IMR-90 (cell line): ENCODE measurements around the gene MDM4. TPM values are rescaled to one million over a fixed set of nuclear protein-coding genes. Genes with fewer than 3 reads are reported as not detected.

Source experiments
- ATAC-seq: fragments of 200-7000 bp; cut with Tn5 transposase; 2 replicates; pipeline ENCODE4 v1.9.1; 2020; ENCODE audit warnings: low read depth, mild to moderate bottlenecking, moderate library complexity
- BruUV-seq: library from RNA; stranded (reverse); fragments of 400-500 nt; replicated peaks from 2 replicates; lab custom pipeline; 2021; lab: Mats Ljungman, UMichigan
- CTCF ChIA-PET: fragments of 300-600 bp; formaldehyde crosslinking; extraction: SDS; loops from one replicate; lab custom pipeline; 2021; ENCODE audit warnings: antibody characterized with exemption; lab: Yijun Ruan, JAX
- POLR2A ChIA-PET: fragments of 300-600 bp; sonication (Branson Sonifier 250); formaldehyde crosslinking; loops from one replicate; lab custom pipeline; 2022; ENCODE audit warnings: antibody characterized with exemption; ENCODE audit not compliant: unreplicated experiment; lab: Charles Lee
- DNase-seq: peaks from one replicate; pipeline ENCODE4 v3.0.0; 2013
- H2AFZ ChIP-seq: replicated peaks from 2 replicates; pipeline ENCODE3; 2013; ENCODE audit warnings: low read length, mild to moderate bottlenecking; ENCODE audit not compliant: poor library complexity
- H2AK5ac ChIP-seq: 2 replicates; pipeline ENCODE4 v1.6.1; 2013; ENCODE audit warnings: low read depth, low read length, inconsistent platforms
- H2AK9ac ChIP-seq: replicated peaks from 2 replicates; pipeline ENCODE3; 2013; ENCODE audit warnings: mild to moderate bottlenecking, low read depth, low read length, moderate library complexity; ENCODE audit not compliant: poor library complexity
- H2BK120ac ChIP-seq: 2 replicates; pipeline ENCODE4 v1.6.1; 2013; ENCODE audit warnings: low read depth, low read length, inconsistent platforms
- H2BK15ac ChIP-seq: 3 replicates; pipeline ENCODE4 v1.6.1; 2013; ENCODE audit warnings: low read depth, low read length, inconsistent platforms
- H2BK20ac ChIP-seq: 2 replicates; pipeline ENCODE4 v1.6.1; 2013; ENCODE audit warnings: low read depth, mild to moderate bottlenecking, inconsistent platforms, low read length, moderate library complexity
- H2BK5ac ChIP-seq: 2 replicates; pipeline ENCODE4 v1.6.1; 2013; ENCODE audit warnings: mild to moderate bottlenecking, low read depth, low read length, inconsistent platforms; ENCODE audit not compliant: poor library complexity, severe bottlenecking
- H3K14ac ChIP-seq: replicated peaks from 2 replicates; pipeline ENCODE4 v1.6.1; 2013; ENCODE audit warnings: low read depth, low read length, inconsistent platforms
- H3K18ac ChIP-seq: 2 replicates; pipeline ENCODE4 v1.6.1; 2013; ENCODE audit warnings: low read depth, low read length, control low read depth
- H3K23ac ChIP-seq: 2 replicates; pipeline ENCODE4 v1.6.1; 2013; ENCODE audit warnings: low read depth, low read length, inconsistent platforms
- H3K27ac ChIP-seq: 2 replicates; pipeline ENCODE4 v1.5.1; 2013; ENCODE audit warnings: mild to moderate bottlenecking, control low read depth, low read length; ENCODE audit not compliant: insufficient read depth
- H3K27me3 ChIP-seq: 2 replicates; pipeline ENCODE4 v1.6.1; 2013; ENCODE audit warnings: low read length; ENCODE audit not compliant: control insufficient read depth, insufficient read depth
- H3K36me3 ChIP-seq: 2 replicates; pipeline ENCODE4 v1.6.1; 2013; ENCODE audit warnings: low read length, mixed read lengths; ENCODE audit not compliant: control insufficient read depth, insufficient read depth
- H3K4ac ChIP-seq: 2 replicates; pipeline ENCODE4 v1.6.1; 2013; ENCODE audit warnings: low read depth, low read length, inconsistent platforms
- H3K4me1 ChIP-seq: 2 replicates; pipeline ENCODE4 v1.6.1; 2013; ENCODE audit warnings: low read length, mixed read lengths; ENCODE audit not compliant: control insufficient read depth, insufficient read depth
- H3K4me2 ChIP-seq: 2 replicates; pipeline ENCODE4 v1.6.1; 2013; ENCODE audit warnings: low read depth, mild to moderate bottlenecking, control low read depth, low read length, moderate library complexity
- H3K4me3 ChIP-seq: 2 replicates; pipeline ENCODE4 v1.5.1; 2013; ENCODE audit warnings: low read depth, mild to moderate bottlenecking, control low read depth, low read length, moderate library complexity; ENCODE audit not compliant: insufficient read depth
- H3K56ac ChIP-seq: 2 replicates; pipeline ENCODE4 v1.6.1; 2013; ENCODE audit warnings: low read length, inconsistent platforms; ENCODE audit not compliant: insufficient read depth; ENCODE audit errors: extremely low read depth
- H3K79me1 ChIP-seq, 2 experiments: 2 replicates each; pipeline ENCODE4 v1.6.1; 2013; ENCODE audit warnings: low read length in 2 of 2, inconsistent platforms in 1 of 2, low read depth in 1 of 2
- H3K9ac ChIP-seq: 2 replicates; pipeline ENCODE4 v1.6.1; 2013; ENCODE audit warnings: low read depth, low read length, control low read depth
- H3K9me1 ChIP-seq: 2 replicates; pipeline ENCODE4 v1.6.1; 2013; ENCODE audit warnings: low read length, inconsistent platforms; ENCODE audit not compliant: insufficient read depth
- H3K9me3 ChIP-seq: 2 replicates; pipeline ENCODE4 v1.6.1; 2013; ENCODE audit warnings: low read length; ENCODE audit not compliant: control insufficient read depth, insufficient read depth
- H4K20me1 ChIP-seq: 2 replicates; pipeline ENCODE4 v1.6.1; 2013; ENCODE audit warnings: low read length, inconsistent platforms; ENCODE audit not compliant: insufficient read depth
- H4K5ac ChIP-seq: 2 replicates; pipeline ENCODE4 v1.6.1; 2013; ENCODE audit warnings: mild to moderate bottlenecking, low read depth, low read length, control low read depth
- H4K8ac ChIP-seq, 2 experiments: 2 replicates each; pipeline ENCODE4 v1.6.1; 2013; ENCODE audit warnings: low read depth in 2 of 2, low read length in 2 of 2, control low read depth in 1 of 2, inconsistent platforms in 1 of 2
- H4K91ac ChIP-seq: 2 replicates; pipeline ENCODE4 v1.6.1; 2013; ENCODE audit warnings: low read depth, low read length, inconsistent platforms; ENCODE audit not compliant: insufficient read depth
- BHLHE40 ChIP-seq: fragments of 150-350 bp; IDR thresholded peaks from 2 replicates; pipeline ENCODE4 v1.6.1; 2016; ENCODE audit warnings: mild to moderate bottlenecking, low read depth, low read length
- CEBPB ChIP-seq: IDR thresholded peaks from 2 replicates; pipeline ENCODE4 v1.6.1; 2012; ENCODE audit warnings: low read depth, low read length, improper control_type of control experiment
- CHD1 ChIP-seq: IDR thresholded peaks from 2 replicates; pipeline ENCODE4 v1.6.1; 2012; ENCODE audit warnings: low read depth, low read length, improper control_type of control experiment
- ELK1 ChIP-seq: fragments of 150-350 bp; IDR thresholded peaks from 2 replicates; pipeline ENCODE4 v1.6.1; 2016; ENCODE audit warnings: low read depth, mild to moderate bottlenecking, low read length, moderate library complexity, borderline replicate concordance
- FOS ChIP-seq: fragments of 150-350 bp; IDR thresholded peaks from 2 replicates; pipeline ENCODE4 v1.6.1; 2016; ENCODE audit warnings: low read depth, low read length
- MAFK ChIP-seq: IDR thresholded peaks from 2 replicates; pipeline ENCODE4 v1.6.1; 2012; ENCODE audit warnings: low read depth, low read length, improper control_type of control experiment
- MAZ ChIP-seq: IDR thresholded peaks from 2 replicates; pipeline ENCODE4 v1.6.1; 2012; ENCODE audit warnings: low read depth, mild to moderate bottlenecking, low read length, improper control_type of control experiment, moderate library complexity, borderline replicate concordance
- MXI1 ChIP-seq: IDR thresholded peaks from 2 replicates; pipeline ENCODE4 v1.6.1; 2012; ENCODE audit warnings: low read depth, mild to moderate bottlenecking, low read length, moderate library complexity, borderline replicate concordance
- NFE2L2 ChIP-seq: fragments of 150-350 bp; IDR thresholded peaks from 2 replicates; pipeline ENCODE4 v1.6.1; 2016; ENCODE audit warnings: low read depth, mild to moderate bottlenecking, low read length
- POLR2A ChIP-seq: IDR thresholded peaks from 2 replicates; pipeline ENCODE4 v1.6.1; 2012; ENCODE audit warnings: mild to moderate bottlenecking, low read depth, low read length
- RAD21 ChIP-seq: IDR thresholded peaks from 2 replicates; pipeline ENCODE4 v1.6.1; 2012; ENCODE audit warnings: low read length, improper control_type of control experiment
- RCOR1 ChIP-seq: IDR thresholded peaks from 2 replicates; pipeline ENCODE4 v1.6.1; 2012; ENCODE audit warnings: mild to moderate bottlenecking, low read length, improper control_type of control experiment; ENCODE audit not compliant: insufficient replicate concordance
- RFX5 ChIP-seq: IDR thresholded peaks from 2 replicates; pipeline ENCODE4 v1.8.0; 2012; ENCODE audit warnings: low read depth, mild to moderate bottlenecking, low read length, moderate library complexity
- SMC3 ChIP-seq: fragments of 150-350 bp; IDR thresholded peaks from 2 replicates; pipeline ENCODE4 v1.6.1; 2016; ENCODE audit warnings: low read depth, mild to moderate bottlenecking, antibody characterized with exemption, low read length, moderate library complexity
- WGBS, 2 experiments: methylation state at CpG; one replicate each; pipeline versions ENCODE4 v1.1.5 to v1.1.7; 2013; ENCODE audit warnings: missing lambda C conversion rate in 2 of 2; ENCODE audit not compliant: insufficient read length in 1 of 2; ENCODE audit errors: extremely low coverage in 2 of 2; 5-methylcytosine and 5-hydroxymethylcytosine counted together
- dilution Hi-C: fragments of 300-500 bp; cut with HindIII; formaldehyde crosslinking; loops from one replicate; pipeline ENCODE4 v1.14.3; 2018; ENCODE audit warnings: low sequenced_read_pairs; ENCODE audit not compliant: unreplicated experiment
- in situ Hi-C: fragments of 300-500 bp; cut with MboI; formaldehyde crosslinking; loops from 3 replicates; pipeline ENCODE4 v1.14.3; 2019; ENCODE audit warnings: low sequenced_read_pairs, inconsistent platforms, mixed read lengths
- intact Hi-C: fragments of 100-400 bp; cut with micrococcal nuclease; formaldehyde crosslinking; loops from 2 replicates; pipeline ENCODE4 v1.10.0; 2022
- polyA plus RNA-seq, 3 experiments: library from polyadenylated mRNA; depleted of rRNA; stranded (reverse); fragments of >200 nt; gene quantifications; 2 replicates each; pipeline ENCODE4 v1.2.3, GENCODE V29; 2012; ENCODE audit warnings: low replicate concordance in 1 of 3
- total RNA-seq: library from RNA; depleted of rRNA; stranded (reverse); fragments of >200 nt; gene quantifications from 2 replicates; pipeline ENCODE4 v1.2.3, GENCODE V29; 2012
- TF ChIP-seq, protein P1 (sequence below): conservative IDR thresholded peaks from 2 replicates; pipeline ENCODE4 v1.5.1; 2012; ENCODE audit warnings: mild to moderate bottlenecking, low read depth, low read length, improper control_type of control experiment
- TF ChIP-seq, protein P2 (sequence below): fragments of 150-350 bp; IDR thresholded peaks from 2 replicates; pipeline ENCODE4 v1.6.1; 2017; ENCODE audit warnings: mild to moderate bottlenecking, antibody characterized with exemption, low read length, low read depth

The MDM4 gene
- total and polyA plus RNA-seq, 2 of the 4 experiments (the other 2 are of a cell fraction), result 7.4 to 20.1 TPM

DNA sequence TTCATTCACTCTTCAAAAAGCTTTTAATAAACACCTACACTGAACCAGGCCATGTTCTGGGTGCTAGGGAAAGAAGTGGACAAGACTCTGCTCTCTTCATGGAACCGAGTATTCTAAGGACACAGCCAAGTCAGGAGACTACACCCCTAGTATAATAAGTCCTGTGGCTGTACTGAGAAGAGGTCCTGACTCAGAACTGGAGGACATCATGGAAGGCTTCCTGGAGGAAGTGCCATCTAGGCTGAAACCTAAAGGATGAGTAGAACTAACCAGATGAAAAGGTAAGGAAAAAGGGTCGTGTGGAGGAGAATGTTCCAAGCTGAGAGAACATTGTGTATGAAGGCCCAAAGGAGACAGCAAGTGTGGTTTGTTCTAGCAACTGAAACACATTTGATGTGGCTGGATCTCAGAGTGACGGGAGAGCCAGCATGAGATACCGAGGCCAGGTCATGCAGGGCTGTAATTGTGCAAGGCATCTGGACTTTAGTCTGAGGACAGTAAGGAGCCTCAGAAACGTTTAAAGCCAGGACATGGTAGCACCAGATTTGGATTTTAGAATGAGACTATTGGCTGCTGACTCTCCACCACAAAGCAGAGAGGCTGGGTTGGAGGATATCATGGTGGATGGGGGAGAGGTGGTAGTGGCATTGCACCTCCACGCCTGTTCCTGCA, 86.8 kb downstream of the MDM4 start:
- no peak for DNase-seq
- Histone ChIP-seq H4K91ac (no peak overlapping the region), H3K4me3 (no peak overlapping the region), H2BK15ac (no peak overlapping the region), H3K36me3 (no peaks in the 10 kb centered on the region), H2BK5ac (no peak overlapping the region), H4K8ac (no peak overlapping the region), H3K79me1 (no peaks in the 10 kb centered on the region), H3K9me1 (no peaks in the 10 kb centered on the region), H3K9ac (no peak overlapping the region), H3K9me3 (no peaks in the 10 kb centered on the region), H3K14ac (no peak overlapping the region), H4K5ac (no peak overlapping the region), H3K4me1 (no peaks in the 10 kb centered on the region), H2BK120ac (no peak overlapping the region), H2BK20ac (no peak overlapping the region), H4K20me1 (no peaks in the 10 kb centered on the region), H3K27me3 (peaks cover 35% of the 10 kb centered on the region), H3K4me2 (no peak overlapping the region), H2AK5ac (no peak overlapping the region), H3K27ac (no peak overlapping the region), H3K4ac (no peak overlapping the region), H3K56ac (no peak overlapping the region), H3K18ac (no peak overlapping the region), H2AFZ (no peak overlapping the region), H2AK9ac (no peak overlapping the region), H3K23ac (no peak overlapping the region)
- CTCF ChIA-PET, result no interaction called here
- 62% methylated on average over 3 of the region's 6 CpGs; no CpG with 5 or more reads in 1 of the 2 experiments for WGBS, 2 experiments
- intact Hi-C loops, result no loop called here
- in situ Hi-C loops, result no loop called here
- no peak for TF ChIP-seq RCOR1
- TF ChIP-seq FOS, result no peak
- TF ChIP-seq RFX5, result no peak
- TF ChIP-seq, protein P1, sequence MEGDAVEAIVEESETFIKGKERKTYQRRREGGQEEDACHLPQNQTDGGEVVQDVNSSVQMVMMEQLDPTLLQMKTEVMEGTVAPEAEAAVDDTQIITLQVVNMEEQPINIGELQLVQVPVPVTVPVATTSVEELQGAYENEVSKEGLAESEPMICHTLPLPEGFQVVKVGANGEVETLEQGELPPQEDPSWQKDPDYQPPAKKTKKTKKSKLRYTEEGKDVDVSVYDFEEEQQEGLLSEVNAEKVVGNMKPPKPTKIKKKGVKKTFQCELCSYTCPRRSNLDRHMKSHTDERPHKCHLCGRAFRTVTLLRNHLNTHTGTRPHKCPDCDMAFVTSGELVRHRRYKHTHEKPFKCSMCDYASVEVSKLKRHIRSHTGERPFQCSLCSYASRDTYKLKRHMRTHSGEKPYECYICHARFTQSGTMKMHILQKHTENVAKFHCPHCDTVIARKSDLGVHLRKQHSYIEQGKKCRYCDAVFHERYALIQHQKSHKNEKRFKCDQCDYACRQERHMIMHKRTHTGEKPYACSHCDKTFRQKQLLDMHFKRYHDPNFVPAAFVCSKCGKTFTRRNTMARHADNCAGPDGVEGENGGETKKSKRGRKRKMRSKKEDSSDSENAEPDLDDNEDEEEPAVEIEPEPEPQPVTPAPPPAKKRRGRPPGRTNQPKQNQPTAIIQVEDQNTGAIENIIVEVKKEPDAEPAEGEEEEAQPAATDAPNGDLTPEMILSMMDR, result no peak
- TF ChIP-seq MAZ, result no peak
- TF ChIP-seq BHLHE40, result no peak
- TF ChIP-seq, protein P2, sequence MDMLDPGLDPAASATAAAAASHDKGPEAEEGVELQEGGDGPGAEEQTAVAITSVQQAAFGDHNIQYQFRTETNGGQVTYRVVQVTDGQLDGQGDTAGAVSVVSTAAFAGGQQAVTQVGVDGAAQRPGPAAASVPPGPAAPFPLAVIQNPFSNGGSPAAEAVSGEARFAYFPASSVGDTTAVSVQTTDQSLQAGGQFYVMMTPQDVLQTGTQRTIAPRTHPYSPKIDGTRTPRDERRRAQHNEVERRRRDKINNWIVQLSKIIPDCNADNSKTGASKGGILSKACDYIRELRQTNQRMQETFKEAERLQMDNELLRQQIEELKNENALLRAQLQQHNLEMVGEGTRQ, result no peak
- no peak for TF ChIP-seq NFE2L2
- TF ChIP-seq MXI1, result no peak
- no peak for TF ChIP-seq RAD21
- TF ChIP-seq CHD1, result no peak
- TF ChIP-seq CEBPB, result no peak
- no peak for TF ChIP-seq SMC3
- no peak for TF ChIP-seq ELK1
- no peak for TF ChIP-seq MAFK
- no peak for TF ChIP-seq POLR2A
- BruUV-seq, result no TSS peak
- dilution Hi-C loops, result no loop called here
- no peak for ATAC-seq
- POLR2A ChIA-PET, result no interaction called here
